H9 (cell line): ENCODE data around the gene TACC2. TPM values are rescaled to one million over a fixed set of nuclear protein-coding genes. Genes with fewer than 3 reads are reported as not detected.
A peak's percentile ranks its signal among the peaks of the same experiment; 100 is the strongest.

ENCODE experiments used
- DNase-seq: peaks from one replicate; pipeline ENCODE4 v3.0.0-alpha.2; 2017
- H2AFZ ChIP-seq: one replicate; pipeline ENCODE4 v1.6.1; 2013; ENCODE audit warnings: mild to moderate bottlenecking, low read length, control low read depth, moderate library complexity
- H2AK5ac ChIP-seq: 2 replicates; pipeline ENCODE4 v1.6.1; 2013; ENCODE audit warnings: low read length, control low read depth, mixed read lengths; ENCODE audit not compliant: insufficient read length
- H2BK120ac ChIP-seq: one replicate; pipeline ENCODE4 v1.6.1; 2013; ENCODE audit warnings: low read depth, mild to moderate bottlenecking, low read length, control low read depth, inconsistent platforms; ENCODE audit not compliant: poor library complexity, severe bottlenecking
- H2BK12ac ChIP-seq: 2 replicates; pipeline ENCODE4 v1.6.1; 2013; ENCODE audit warnings: low read length, control low read depth, mixed read lengths, low read depth; ENCODE audit not compliant: insufficient read length
- H2BK15ac ChIP-seq: 2 replicates; pipeline ENCODE4 v1.6.1; 2013; ENCODE audit warnings: low read depth, low read length, control low read depth
- H2BK20ac ChIP-seq: one replicate; pipeline ENCODE4 v1.6.1; 2013; ENCODE audit warnings: low read depth, mild to moderate bottlenecking, low read length, control low read depth, inconsistent platforms; ENCODE audit not compliant: poor library complexity, severe bottlenecking
- H2BK5ac ChIP-seq: 2 replicates; pipeline ENCODE4 v1.6.1; 2013; ENCODE audit warnings: low read length, control low read depth, mixed read lengths; ENCODE audit not compliant: insufficient read length
- H3K14ac ChIP-seq: 2 replicates; pipeline ENCODE4 v1.6.1; 2013; ENCODE audit warnings: low read length, control low read depth; ENCODE audit not compliant: insufficient read depth
- H3K18ac ChIP-seq: 2 replicates; pipeline ENCODE4 v1.6.1; 2013; ENCODE audit warnings: low read depth, mild to moderate bottlenecking, mixed read lengths, low read length, control low read depth; ENCODE audit not compliant: insufficient read length
- H3K23ac ChIP-seq: 2 replicates; pipeline ENCODE4 v1.6.1; 2013; ENCODE audit warnings: low read length, control low read depth, mixed read lengths, low read depth; ENCODE audit not compliant: insufficient read length
- H3K23me2 ChIP-seq: 2 replicates; pipeline ENCODE4 v1.6.1; 2013; ENCODE audit warnings: low read depth, mild to moderate bottlenecking, mixed read lengths, low read length, control low read depth; ENCODE audit not compliant: insufficient read length, poor library complexity, severe bottlenecking
- H3K27ac ChIP-seq: 2 replicates; pipeline ENCODE4 v1.5.1; 2013; ENCODE audit warnings: low read length, control low read depth, mixed read lengths, low read depth; ENCODE audit not compliant: insufficient read length
- H3K27me3 ChIP-seq: 2 replicates; pipeline ENCODE4 v1.6.1; 2013; ENCODE audit warnings: low read length, control low read depth, inconsistent platforms; ENCODE audit not compliant: insufficient read depth
- H3K4ac ChIP-seq: 2 replicates; pipeline ENCODE4 v1.6.1; 2013; ENCODE audit warnings: low read depth, mild to moderate bottlenecking, control low read depth, inconsistent platforms, low read length, moderate library complexity
- H3K4me1 ChIP-seq: 2 replicates; pipeline ENCODE4 v1.6.1; 2013; ENCODE audit warnings: low read length, control low read depth, inconsistent platforms; ENCODE audit not compliant: insufficient read depth
- H3K4me2 ChIP-seq: 2 replicates; pipeline ENCODE4 v1.6.1; 2013; ENCODE audit warnings: low read length, control low read depth, mixed read lengths; ENCODE audit not compliant: insufficient read length, insufficient read depth
- H3K56ac ChIP-seq: 2 replicates; pipeline ENCODE4 v1.6.1; 2013; ENCODE audit warnings: low read depth, mild to moderate bottlenecking, mixed read lengths, low read length, control low read depth; ENCODE audit not compliant: insufficient read length
- H3K79me1 ChIP-seq: 2 replicates; pipeline ENCODE4 v1.6.1; 2013; ENCODE audit warnings: low read depth, mild to moderate bottlenecking, moderate library complexity, low read length, control low read depth, inconsistent platforms; ENCODE audit not compliant: insufficient read depth, poor library complexity, severe bottlenecking
- H3K79me2 ChIP-seq: 2 replicates; pipeline ENCODE4 v1.6.1; 2013; ENCODE audit warnings: low read length, control low read depth, inconsistent platforms; ENCODE audit not compliant: insufficient read depth
- H3K9ac ChIP-seq: 2 replicates; pipeline ENCODE4 v1.6.1; 2013; ENCODE audit warnings: low read length, control low read depth, mixed read lengths; ENCODE audit not compliant: insufficient read length; ENCODE audit errors: extremely low read depth
- H3K9me3 ChIP-seq: one replicate; pipeline ENCODE4 v1.6.1; 2013; ENCODE audit warnings: low read depth, low read length, inconsistent platforms; ENCODE audit not compliant: control insufficient read depth
- H3T11ph ChIP-seq: one replicate; pipeline ENCODE4 v1.6.1; 2013; ENCODE audit warnings: mild to moderate bottlenecking, low read length, control low read depth, inconsistent platforms
- H4K20me1 ChIP-seq: one replicate; pipeline ENCODE4 v1.6.1; 2013; ENCODE audit not compliant: control insufficient read depth, insufficient read length, insufficient read depth
- H4K5ac ChIP-seq: 2 replicates; pipeline ENCODE4 v1.6.1; 2013; ENCODE audit warnings: low read depth, mild to moderate bottlenecking, mixed read lengths, low read length, control low read depth; ENCODE audit not compliant: insufficient read length
- H4K8ac ChIP-seq: replicated peaks from 2 replicates; pipeline ENCODE4 v1.6.1; 2013; ENCODE audit warnings: low read length, control low read depth, mixed read lengths, low read depth; ENCODE audit not compliant: insufficient read length
- H4K91ac ChIP-seq: 2 replicates; pipeline ENCODE4 v1.6.1; 2013; ENCODE audit warnings: low read depth, mild to moderate bottlenecking, moderate library complexity, mixed read lengths, low read length, control low read depth; ENCODE audit not compliant: insufficient read length
- H3K27ac Mint-ChIP-seq, 3 experiments: 2 replicates in 2 of 3; 3 replicates in 1 of 3; pipeline ENCODE4 v1.8.0; 2020 to 2021; ENCODE audit warnings: mixed read lengths in 3 of 3, mild to moderate bottlenecking in 1 of 3, moderate library complexity in 1 of 3
- H3K27me3 Mint-ChIP-seq: 2 replicates; pipeline ENCODE4 v1.8.0; 2021; ENCODE audit warnings: low read depth, mild to moderate bottlenecking, moderate library complexity, mixed read lengths
- H3K36me3 Mint-ChIP-seq, 3 experiments: 2 replicates in 2 of 3; 3 replicates in 1 of 3; pipeline ENCODE4 v1.8.0; 2020 to 2021; ENCODE audit warnings: low read depth in 3 of 3, mixed read lengths in 3 of 3; ENCODE audit not compliant: insufficient read depth in 1 of 3
- H3K4me1 Mint-ChIP-seq, 2 experiments: 2 replicates each; pipeline ENCODE4 v1.8.0; 2020; ENCODE audit warnings: mixed read lengths in 2 of 2
- H3K4me3 Mint-ChIP-seq, 2 experiments: 2 replicates in 1 of 2; 3 replicates in 1 of 2; pipeline ENCODE4 v1.8.0; 2020 to 2021; ENCODE audit warnings: mild to moderate bottlenecking in 2 of 2, mixed read lengths in 2 of 2, moderate library complexity in 1 of 2
- H3K9me3 Mint-ChIP-seq, 2 experiments: 2 replicates in 1 of 2; 3 replicates in 1 of 2; pipeline ENCODE4 v1.8.0; 2020; ENCODE audit warnings: mild to moderate bottlenecking in 2 of 2, mixed read lengths in 2 of 2, moderate library complexity in 1 of 2
- CTCF ChIP-seq: fragments of 200-600 bp; sonication (generic); conservative IDR thresholded peaks from 3 replicates; pipeline ENCODE4 v1.8.0; 2021; ENCODE audit warnings: antibody characterized with exemption, mild to moderate bottlenecking
- WGBS: extraction: QIAGEN DNeasy Blood & Tissue Kit; methylation state at CpG from one replicate; pipeline ENCODE4 v1.1.7; 2013; ENCODE audit warnings: missing lambda C conversion rate, low lambda C conversion rate, mixed read lengths; ENCODE audit not compliant: insufficient read length; ENCODE audit errors: extremely low coverage; 5-methylcytosine and 5-hydroxymethylcytosine counted together
- total RNA-seq: library from RNA; stranded (reverse); gene quantifications from 2 replicates; pipeline ENCODE4 v1.2.1, GENCODE V29; 2021

Gene TACC2
- total RNA-seq, 1 experiment from 2014 or later: 58.1 TPM

DNA sequence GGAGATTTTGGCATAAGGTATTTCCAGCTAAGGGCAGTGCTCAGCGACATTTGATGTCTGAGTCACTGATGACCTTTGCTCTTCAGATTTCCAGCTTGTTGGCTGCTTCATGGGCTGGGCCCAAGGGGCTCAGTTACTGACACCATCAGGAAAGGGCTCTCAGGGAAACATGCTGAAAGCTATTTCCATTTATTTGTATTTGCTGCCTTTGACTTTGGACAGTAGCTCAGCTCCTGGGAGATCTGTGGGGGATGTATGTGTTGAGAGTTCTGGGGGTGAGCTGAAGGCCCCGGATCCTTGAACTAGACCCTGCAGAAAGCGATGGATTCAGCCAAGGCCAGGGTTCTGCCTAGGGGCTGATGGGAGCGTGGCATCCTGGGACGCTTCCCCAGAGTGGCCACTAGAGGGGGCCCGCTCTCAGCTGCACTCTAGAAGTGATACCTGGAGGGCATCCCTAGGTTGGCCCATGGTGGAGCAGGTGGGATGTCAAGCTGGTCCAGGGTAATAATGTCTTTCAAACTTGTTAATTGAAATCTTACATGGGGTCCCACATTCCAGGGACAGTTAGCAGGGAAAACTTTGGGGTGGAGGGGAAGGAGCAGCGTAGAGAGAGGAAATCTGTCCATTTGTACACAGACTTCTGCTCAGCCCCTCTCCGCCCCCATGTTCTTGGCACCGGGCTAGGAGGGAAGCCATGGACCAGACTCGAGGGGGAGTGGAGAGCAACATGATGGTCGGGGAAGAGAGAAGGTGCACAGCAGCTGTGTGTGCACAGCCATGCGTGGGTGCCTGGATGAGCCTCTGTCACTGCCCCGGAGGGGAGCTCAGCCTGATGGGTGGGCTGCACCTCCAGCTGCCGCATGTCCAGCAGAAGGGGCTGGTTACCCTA, 279.1 kb downstream of the TACC2 start:
- TF ChIP-seq CTCF: peak; percentile 97
- Histone ChIP-seq H4K5ac (no peak overlapping the region), H4K20me1 (no peaks in the 10 kb centered on the region), H3K27ac (no peak overlapping the region), H3K4me2 (no peak overlapping the region), H3K4ac (no peak overlapping the region), H2BK5ac (no peak overlapping the region), H3K9ac (no peak overlapping the region), H4K8ac (no peak overlapping the region), H3K9me3 (no peaks in the 10 kb centered on the region), H2AFZ (no peak overlapping the region), H4K91ac (no peak overlapping the region), H2AK5ac (no peak overlapping the region), H2BK15ac (no peak overlapping the region), H3K27me3 (no peaks in the 10 kb centered on the region), H2BK120ac (no peak overlapping the region), H3K14ac (no peak overlapping the region; the same call in 1 of the 2 replicates), H2BK20ac (no peak overlapping the region), H3T11ph (no peak overlapping the region), H3K79me1 (no peaks in the 10 kb centered on the region), H3K18ac (no peak overlapping the region), H2BK12ac (no peak overlapping the region), H3K23me2 (no peaks in the 10 kb centered on the region), H3K4me1 (no peaks in the 10 kb centered on the region; the same call in 1 of the 2 replicates), H3K79me2 (no peaks in the 10 kb centered on the region), H3K23ac (no peak overlapping the region), H3K56ac (no peak overlapping the region)
- peak; percentile 74 for DNase-seq
- peaks cover 5 to 9% (median 5%) of the 10 kb centered on the region in 3 experiments; a peak in 6 of 7 replicates for H3K36me3 Mint-ChIP-seq
- peak overlapping the region in 1 of 3 experiments; percentile 60; a peak in 2 of 7 replicates for H3K27ac Mint-ChIP-seq
- peaks cover 4 to 5% of the 10 kb centered on the region in 2 experiments for H3K9me3 Mint-ChIP-seq
- no peaks in the 10 kb centered on the region for H3K27me3 Mint-ChIP-seq
- peaks cover 6 to 10% of the 10 kb centered on the region in 2 experiments; a peak in 3 of 4 replicates for H3K4me1 Mint-ChIP-seq
- no CpG with 5 or more reads among the region's 14 CpGs for WGBS
- no peak overlapping the region for H3K4me3 Mint-ChIP-seq
